NCI-H1436 treated with DMSO at 0.1 percent for 48 hours (cell line): ENCODE data around the gene SLPI.

Source experiments
- DNase-seq: peaks from one replicate; lab custom pipeline; 2025; lab: John Stamatoyannopoulos, UW

SLPI gene

GRCh38 chr20:45254383-45255262 lies at the start of gene SLPI:
Gene SLPI (minus strand): TSS chr20:45254564. CDS start chr20:45254543, 21 bp downstream.
- no peak for DNase-seq

GRCh38 chr20:45303586-45304463 lies 49.5 kb upstream of the SLPI start:
- DNase-seq: no peak

GRCh38 chr20:45301824-45302271 lies 47.5 kb upstream of the SLPI start:
- no peak for DNase-seq

GRCh38 chr20:45300961-45301360 lies 46.6 kb upstream of the SLPI start:
- no peak for DNase-seq

GRCh38 chr20:45299786-45300185 lies 45.4 kb upstream of the SLPI start:
- DNase-seq: no peak

GRCh38 chr20:45297786-45298497 lies 43.6 kb upstream of the SLPI start:
- no peak for DNase-seq

GRCh38 chr20:45294659-45295058 lies 40.3 kb upstream of the SLPI start:
- DNase-seq: no peak

GRCh38 chr20:45294003-45294368 lies 39.6 kb upstream of the SLPI start:
- DNase-seq: no peak

GRCh38 chr20:45293041-45294002 lies 39.0 kb upstream of the SLPI start:
- DNase-seq: no peak

GRCh38 chr20:45292343-45292742 lies 38.0 kb upstream of the SLPI start:
- DNase-seq: no peak

GRCh38 chr20:45291526-45291925 lies 37.2 kb upstream of the SLPI start:
- no peak for DNase-seq

GRCh38 chr20:45290677-45291355 lies 36.5 kb upstream of the SLPI start:
- DNase-seq: no peak

- no peak for DNase-seq
Observed at GRCh38 chr20:45289942-45290676, 35.7 kb upstream of the SLPI start.

- no peak for DNase-seq
Observed at GRCh38 chr20:45288860-45289259, 34.5 kb upstream of the SLPI start.

GRCh38 chr20:45288376-45288775 lies 34.0 kb upstream of the SLPI start:
- DNase-seq: no peak

- no peak for DNase-seq
Observed at GRCh38 chr20:45283551-45284057, 29.2 kb upstream of the SLPI start.

GRCh38 chr20:45282700-45283550 lies 28.6 kb upstream of the SLPI start:
- no peak for DNase-seq

- DNase-seq: no peak
Observed at GRCh38 chr20:45279992-45280391, 25.6 kb upstream of the SLPI start.

GRCh38 chr20:45275338-45275737 lies 21.0 kb upstream of the SLPI start:
- DNase-seq: no peak
